MCF 10A (cell line): ENCODE results near the gene COBL. TPM values are rescaled to one million over a fixed set of nuclear protein-coding genes. Genes with fewer than 3 reads are reported as not detected.
A peak's percentile ranks its signal among the peaks of the same experiment; 100 is the strongest.

Experiments used
- BruUV-seq: library from RNA; stranded (reverse); fragments of 400-500 nt; replicated peaks from 2 replicates; lab custom pipeline; 2021; lab: Mats Ljungman, UMichigan
- CTCF ChIA-PET: fragments of 300-600 bp; sonication (Branson Sonifier 250); formaldehyde crosslinking; extraction: SDS; loops from one replicate; lab custom pipeline; 2021; ENCODE audit warnings: antibody characterized with exemption, inconsistent platforms; lab: Yijun Ruan, JAX
- POLR2A ChIA-PET: fragments of 300-600, 350-650 bp; sonication (Branson Sonifier 250); formaldehyde crosslinking; extraction: SDS; loops from one replicate; lab custom pipeline; 2020; ENCODE audit warnings: antibody characterized with exemption, inconsistent platforms; lab: Yijun Ruan, JAX
- DNase-seq: peaks from one replicate; pipeline ENCODE4 v3.0.0-alpha.2; 2018; ENCODE audit not compliant: unreplicated experiment
- H3K27ac Mint-ChIP-seq: one replicate; pipeline ENCODE4 v1.8.0; 2022; ENCODE audit warnings: mild to moderate bottlenecking, low read depth, mixed read lengths; ENCODE audit not compliant: unreplicated experiment
- H3K27me3 Mint-ChIP-seq: one replicate; pipeline ENCODE4 v1.8.0; 2022; ENCODE audit warnings: mixed read lengths; ENCODE audit not compliant: insufficient read depth, unreplicated experiment
- H3K36me3 Mint-ChIP-seq: one replicate; pipeline ENCODE4 v1.8.0; 2022; ENCODE audit warnings: mild to moderate bottlenecking, moderate library complexity, mixed read lengths; ENCODE audit not compliant: insufficient read depth, unreplicated experiment
- H3K4me1 Mint-ChIP-seq: one replicate; pipeline ENCODE4 v1.8.0; 2022; ENCODE audit warnings: mixed read lengths; ENCODE audit not compliant: insufficient read depth, unreplicated experiment
- H3K4me3 Mint-ChIP-seq: one replicate; pipeline ENCODE4 v1.8.0; 2022; ENCODE audit warnings: mild to moderate bottlenecking, moderate library complexity, mixed read lengths; ENCODE audit not compliant: unreplicated experiment
- H3K9me3 Mint-ChIP-seq: one replicate; pipeline ENCODE4 v1.8.0; 2022; ENCODE audit warnings: mixed read lengths; ENCODE audit not compliant: unreplicated experiment
- CTCF ChIP-seq: fragments of 200-600 bp; IDR thresholded peaks from one replicate; pipeline ENCODE4 v1.8.0; 2022; ENCODE audit warnings: antibody characterized with exemption, mild to moderate bottlenecking; ENCODE audit not compliant: unreplicated experiment
- intact Hi-C: fragments of 100-400 bp; cut with micrococcal nuclease; formaldehyde crosslinking; loops from 2 replicates; pipeline ENCODE4 v1.14.1; 2022
- total RNA-seq: library from RNA; stranded (reverse); gene quantifications from 2 replicates; pipeline ENCODE4 v1.2.3, GENCODE V29; 2022

Gene COBL
- total RNA-seq, 1 experiment from 2014 or later = 12.3 TPM

- peak; percentile 97 for DNase-seq
- TF ChIP-seq CTCF = no peak
- H3K27me3 Mint-ChIP-seq = no peaks in the 10 kb centered on the region
Observed at GRCh38 chr7:51123322-51124019, 193.1 kb downstream of the COBL start.

GRCh38 chr7:51121931-51122425 lies 194.6 kb downstream of the COBL start:
- DNase-seq = no peak
- POLR2A ChIA-PET = interaction anchor here (0.9 to 1.4 kb wide), 3 partner anchors 18 to 532 kb away, joined by 3 read pairs; no protein-coding TSS in a partner anchor
- TF ChIP-seq CTCF = no peak
- no peaks in the 10 kb centered on the region for H3K27me3 Mint-ChIP-seq
- no peaks in the 10 kb centered on the region for H3K9me3 Mint-ChIP-seq
- CTCF ChIA-PET = interaction anchor here (0.6 to 1.7 kb wide), 4 partner anchors 19 to 705 kb away, joined by 3 to 6 read pairs (median 4); no protein-coding TSS in a partner anchor
- no peak overlapping the region for H3K27ac Mint-ChIP-seq
- no TSS peak for BruUV-seq
- no peaks in the 10 kb centered on the region for H3K36me3 Mint-ChIP-seq
- H3K4me1 Mint-ChIP-seq = peaks cover 10% of the 10 kb centered on the region
- intact Hi-C loops = no loop called here
- no peak overlapping the region for H3K4me3 Mint-ChIP-seq

More at GRCh38 chr7:51123322-51124019, 193.1 kb downstream of the COBL start:
- POLR2A ChIA-PET = interaction anchor here (1.4 kb wide), 1 partner anchor 412 kb away, joined by 3 read pairs; no protein-coding TSS in a partner anchor
- no peaks in the 10 kb centered on the region for H3K36me3 Mint-ChIP-seq
- H3K4me1 Mint-ChIP-seq = peaks cover 10% of the 10 kb centered on the region
- CTCF ChIA-PET = no interaction called here
- no TSS peak for BruUV-seq
- peak overlapping the region; percentile 1 for H3K4me3 Mint-ChIP-seq
- H3K9me3 Mint-ChIP-seq = no peaks in the 10 kb centered on the region
- H3K27ac Mint-ChIP-seq = peak overlapping the region; percentile 65
- intact Hi-C loops = no loop called here

DNA sequence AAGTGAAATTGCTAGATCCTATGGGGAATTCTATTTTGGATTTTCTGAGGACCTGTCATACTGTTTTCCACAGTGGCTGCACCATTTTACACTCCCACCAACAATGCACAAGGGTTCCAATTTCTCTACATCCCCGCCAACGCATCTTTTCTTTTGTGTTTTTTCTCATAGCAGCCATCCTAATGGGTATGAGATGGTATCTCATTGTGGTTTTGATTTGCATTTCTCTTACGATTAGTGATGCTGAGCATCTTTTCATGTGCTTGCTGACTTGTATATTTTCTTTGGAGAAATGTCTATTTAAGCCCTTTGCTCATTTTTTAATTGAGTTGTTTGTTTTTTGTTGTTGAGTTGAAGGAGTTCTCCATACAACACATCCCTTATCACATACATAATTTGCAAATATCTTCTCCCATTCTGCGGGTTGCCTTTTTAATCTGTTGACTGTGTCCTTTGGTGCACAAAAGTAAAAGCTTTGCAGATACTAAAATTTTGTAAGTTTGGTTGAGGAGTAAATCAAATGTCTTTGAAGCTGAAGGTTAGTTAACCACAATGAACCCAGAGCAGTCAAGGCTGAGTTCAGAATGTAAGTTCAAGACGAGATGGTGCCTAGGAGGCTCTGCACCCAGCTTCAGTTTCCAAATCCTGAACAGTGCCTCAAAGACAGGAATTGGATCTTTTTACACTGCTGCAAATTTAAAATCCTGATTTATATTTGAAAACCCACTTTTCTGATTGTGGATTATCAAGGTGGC lies 195.4 kb downstream of the COBL start:
- ChIA-PET POLR2A (interaction anchor here (0.9 to 1.0 kb wide), 2 partner anchors 18 to 531 kb away, joined by 3 read pairs; no protein-coding TSS in a partner anchor), CTCF (interaction anchor here (0.6 to 1.7 kb wide), 4 partner anchors 20 to 704 kb away, joined by 3 to 6 read pairs (median 4); no protein-coding TSS in a partner anchor)
- H3K27me3 Mint-ChIP-seq = no peaks in the 10 kb centered on the region
- TF ChIP-seq CTCF = no peak
- peaks cover 10% of the 10 kb centered on the region for H3K4me1 Mint-ChIP-seq
- no peaks in the 10 kb centered on the region for H3K36me3 Mint-ChIP-seq
- no peak overlapping the region for H3K27ac Mint-ChIP-seq
- BruUV-seq = no TSS peak
- H3K9me3 Mint-ChIP-seq = peaks cover 3% of the 10 kb centered on the region
- intact Hi-C loops = no loop called here
- no peak for DNase-seq
- H3K4me3 Mint-ChIP-seq = no peak overlapping the region
